HG02588 (cell line): Measurements from ENCODE around the gene TMC4.
A peak's percentile ranks its signal among the peaks of the same experiment; 100 is the strongest.
"Not testable (repeated sequence)": the region's sequence is repeated elsewhere in the genome, so short reads cannot be mapped to it uniquely, and the experiment has no call there.

Source experiments
- ATAC-seq: cut with Tn5 transposase; IDR thresholded peaks from one replicate; pipeline ENCODE4 v1.9.1; 2021; ENCODE audit warnings: mild to moderate bottlenecking, moderate library complexity; ENCODE audit not compliant: unreplicated experiment

The TMC4 gene, protein sequence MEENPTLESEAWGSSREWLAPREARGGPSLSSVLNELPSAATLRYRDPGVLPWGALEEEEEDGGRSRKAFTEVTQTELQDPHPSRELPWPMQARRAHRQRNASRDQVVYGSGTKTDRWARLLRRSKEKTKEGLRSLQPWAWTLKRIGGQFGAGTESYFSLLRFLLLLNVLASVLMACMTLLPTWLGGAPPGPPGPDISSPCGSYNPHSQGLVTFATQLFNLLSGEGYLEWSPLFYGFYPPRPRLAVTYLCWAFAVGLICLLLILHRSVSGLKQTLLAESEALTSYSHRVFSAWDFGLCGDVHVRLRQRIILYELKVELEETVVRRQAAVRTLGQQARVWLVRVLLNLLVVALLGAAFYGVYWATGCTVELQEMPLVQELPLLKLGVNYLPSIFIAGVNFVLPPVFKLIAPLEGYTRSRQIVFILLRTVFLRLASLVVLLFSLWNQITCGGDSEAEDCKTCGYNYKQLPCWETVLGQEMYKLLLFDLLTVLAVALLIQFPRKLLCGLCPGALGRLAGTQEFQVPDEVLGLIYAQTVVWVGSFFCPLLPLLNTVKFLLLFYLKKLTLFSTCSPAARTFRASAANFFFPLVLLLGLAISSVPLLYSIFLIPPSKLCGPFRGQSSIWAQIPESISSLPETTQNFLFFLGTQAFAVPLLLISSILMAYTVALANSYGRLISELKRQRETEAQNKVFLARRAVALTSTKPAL

DNA sequence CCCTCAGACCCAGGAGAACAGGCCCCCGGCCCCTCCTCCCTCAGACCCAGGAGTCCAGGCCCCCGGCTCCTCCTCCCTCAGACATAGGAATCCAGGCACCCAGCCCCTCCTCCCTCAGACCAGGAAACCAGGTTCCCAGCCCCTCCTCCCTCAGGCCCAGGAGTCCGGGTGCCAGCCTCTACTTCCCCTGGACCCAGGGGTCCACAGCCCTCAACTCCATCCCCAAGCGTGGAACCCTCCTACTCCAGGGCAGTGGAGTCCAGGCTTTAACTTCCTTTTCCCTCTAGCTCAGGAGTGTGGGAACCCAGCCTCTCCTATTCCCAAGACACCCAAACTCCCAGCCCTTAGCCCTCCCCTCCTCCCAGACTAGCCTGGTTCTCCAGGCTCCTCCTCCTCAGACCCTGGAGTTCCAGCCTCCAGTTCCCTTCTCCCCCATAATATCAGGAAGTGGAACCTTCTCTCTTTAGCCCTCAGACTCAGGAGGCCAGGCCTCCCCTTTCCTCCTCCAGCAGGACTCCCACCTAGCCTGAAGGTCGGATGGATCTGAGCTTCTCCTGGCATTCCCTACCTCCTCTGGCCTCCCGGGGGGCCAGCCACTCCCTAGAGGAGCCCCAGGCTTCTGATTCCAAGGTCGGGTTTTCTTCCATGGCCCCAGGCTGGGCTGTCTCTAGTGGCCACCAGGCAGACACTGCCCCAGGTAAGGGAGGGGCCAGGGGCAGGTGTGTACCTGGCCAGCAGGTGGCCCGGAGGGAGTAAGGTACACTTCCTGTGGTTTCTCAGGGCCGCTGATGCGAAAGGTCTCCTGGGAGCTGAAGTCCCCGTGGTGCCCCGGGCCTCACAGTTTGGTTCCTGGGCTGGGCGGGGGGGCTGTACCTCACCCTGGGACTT, at the start of gene TMC4:
TMC4 (minus strand) TSS at position 690 of the 888 bp plus-strand sequence; CDS start at position 647, 43 bp downstream.
- ATAC-seq: no peak

DNA sequence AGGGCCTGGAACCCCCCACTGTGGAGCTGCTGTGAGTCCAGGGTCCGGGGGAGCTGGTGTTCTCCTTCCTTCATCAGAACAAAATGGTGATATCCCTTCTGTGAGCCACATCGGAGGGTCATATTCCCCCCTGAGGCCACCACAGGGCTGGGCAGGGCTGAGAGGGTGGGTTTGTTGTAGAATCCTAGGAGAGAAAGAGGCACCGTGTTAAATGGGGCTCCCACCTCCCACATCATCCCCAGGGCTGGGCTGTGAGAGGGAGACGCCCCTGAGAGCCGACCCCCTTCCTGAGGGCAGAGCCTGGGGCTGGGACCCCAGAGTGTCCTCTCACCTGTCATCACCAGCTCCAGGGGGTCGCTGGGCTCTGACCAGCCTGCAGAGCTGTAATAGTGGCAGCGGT, 49.0 kb upstream of the TMC4 start:
- ATAC-seq: not testable (repeated sequence)

DNA sequence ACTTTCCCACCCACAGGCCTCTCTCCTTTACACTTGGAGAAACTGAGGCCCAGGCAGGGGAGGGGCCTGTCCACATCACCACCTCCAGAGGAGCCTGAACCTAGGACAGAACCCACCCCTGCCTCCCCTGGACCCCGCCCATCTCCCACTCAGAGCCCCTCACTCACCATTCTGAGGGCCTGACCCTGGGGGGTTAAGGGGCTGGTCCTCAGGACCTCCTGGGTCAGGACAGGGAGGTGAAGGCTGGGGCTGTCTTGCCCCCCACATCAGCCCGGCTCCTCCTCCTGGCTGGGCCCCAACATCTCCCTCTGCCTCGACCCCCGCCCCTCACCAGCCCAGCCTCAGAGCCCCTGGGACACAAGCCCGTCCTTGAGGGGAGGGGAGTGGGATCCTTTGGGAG, 46.7 kb upstream of the TMC4 start:
- ATAC-seq: not testable (repeated sequence)

DNA sequence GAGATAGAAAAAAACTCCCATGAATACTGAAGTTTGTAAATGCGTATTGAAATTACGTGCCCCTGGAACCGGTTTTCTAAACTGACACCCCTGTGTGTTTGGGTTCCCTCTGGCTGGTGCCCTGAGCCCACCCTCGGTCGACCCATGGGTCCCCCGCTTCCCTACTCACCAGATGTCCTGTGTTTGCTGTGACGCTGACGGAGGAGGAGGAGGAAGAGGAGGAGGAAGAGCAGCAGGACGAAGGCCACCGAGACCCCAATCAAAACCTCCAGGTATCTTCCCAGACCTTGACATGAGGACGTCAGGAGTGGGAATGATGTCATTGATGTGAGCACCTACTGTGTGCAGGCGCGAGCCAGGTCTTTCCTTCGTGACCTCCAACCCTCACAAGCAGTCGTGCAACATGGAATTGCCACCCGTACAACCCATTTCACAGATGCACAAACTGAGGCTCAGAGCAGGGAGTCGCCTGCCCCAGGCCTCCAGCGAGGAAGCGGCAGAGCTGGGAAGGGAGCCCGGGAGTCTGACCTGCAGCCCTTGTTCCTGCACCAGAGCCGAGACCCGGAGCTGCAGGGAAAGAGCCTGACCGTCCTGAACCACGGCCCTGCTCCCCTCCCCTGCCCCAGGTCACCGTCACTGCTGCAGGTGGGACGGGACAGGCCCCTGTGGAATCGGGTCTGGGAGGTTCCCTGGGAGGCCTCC, 46.2 kb upstream of the TMC4 start:
- ATAC-seq: no peak

DNA sequence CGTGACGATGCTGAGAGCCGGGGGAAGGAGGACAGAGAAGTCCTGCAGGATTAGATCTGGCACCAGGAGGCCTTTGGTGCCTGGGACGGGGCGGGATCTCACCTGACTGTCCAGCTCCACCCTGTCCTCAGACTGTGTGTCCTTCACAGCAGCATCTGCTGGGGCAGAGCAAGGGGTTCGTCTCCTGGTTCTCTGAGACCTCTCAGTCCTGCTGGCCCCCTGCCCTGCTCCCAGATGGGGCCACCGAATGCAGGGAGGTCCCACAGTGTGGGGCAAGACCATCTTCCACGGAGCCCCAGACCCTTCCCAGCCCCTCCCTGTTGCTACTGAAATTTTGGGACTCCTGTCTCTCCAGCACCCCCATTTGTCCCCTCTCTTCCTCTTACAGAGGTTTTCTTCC, 45.3 kb upstream of the TMC4 start:
- ATAC-seq: no peak

DNA sequence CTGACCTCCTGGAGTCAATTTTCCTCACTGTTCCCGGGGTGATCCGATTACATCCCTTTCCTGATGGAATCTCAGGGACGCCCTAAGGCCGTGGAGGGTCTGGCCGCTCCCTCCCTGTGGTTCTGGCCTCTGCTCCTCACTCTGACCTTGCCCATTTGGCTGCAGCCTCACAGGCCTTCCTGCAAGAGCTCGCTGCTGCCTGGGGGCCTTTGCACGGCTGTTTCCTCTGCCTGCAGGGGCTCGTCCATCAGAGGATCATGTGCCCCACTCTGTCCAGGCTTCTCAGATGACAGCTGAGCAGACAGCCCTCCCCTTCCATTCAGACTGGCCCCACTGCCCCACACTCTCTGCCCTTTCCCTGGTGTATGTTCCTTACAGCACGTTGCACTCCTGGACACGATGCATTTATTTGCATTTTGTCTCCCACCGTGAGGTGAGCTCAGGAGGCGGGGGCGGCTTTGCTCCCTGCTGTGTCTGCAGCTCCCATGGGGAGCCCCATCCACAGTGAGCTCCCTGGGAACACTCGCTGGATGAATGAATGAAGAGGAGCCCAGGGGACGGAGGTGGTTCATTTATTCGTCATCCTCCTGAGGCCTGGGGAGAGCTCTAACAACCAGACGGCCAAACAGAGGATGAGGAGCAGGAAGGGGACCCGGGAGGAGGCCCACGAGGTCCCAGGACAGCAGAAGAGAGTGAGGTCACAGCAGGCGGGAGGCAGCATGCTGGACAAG, 44.7 kb upstream of the TMC4 start:
- ATAC-seq: not testable (repeated sequence)

DNA sequence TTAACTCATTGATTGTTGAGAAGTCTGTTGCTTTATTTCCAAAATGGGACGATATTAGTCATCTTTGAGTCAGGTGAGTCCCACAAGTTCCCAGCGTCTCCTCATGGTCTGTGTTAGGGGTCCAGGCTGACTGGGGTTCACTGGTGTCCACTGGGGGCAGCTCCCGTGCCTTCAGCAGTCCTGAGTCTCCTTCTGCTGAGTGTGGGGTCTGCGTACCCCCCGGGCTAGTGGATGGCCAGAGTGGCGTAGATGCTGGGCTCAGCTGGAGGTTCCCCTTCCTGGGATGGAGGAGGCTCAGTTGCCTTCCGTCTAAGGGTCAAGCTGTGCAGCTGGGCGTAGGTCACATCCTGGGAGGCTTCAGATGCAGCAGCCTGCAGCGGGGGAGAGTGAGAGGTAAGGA, 43.9 kb upstream of the TMC4 start:
- no peak for ATAC-seq

DNA sequence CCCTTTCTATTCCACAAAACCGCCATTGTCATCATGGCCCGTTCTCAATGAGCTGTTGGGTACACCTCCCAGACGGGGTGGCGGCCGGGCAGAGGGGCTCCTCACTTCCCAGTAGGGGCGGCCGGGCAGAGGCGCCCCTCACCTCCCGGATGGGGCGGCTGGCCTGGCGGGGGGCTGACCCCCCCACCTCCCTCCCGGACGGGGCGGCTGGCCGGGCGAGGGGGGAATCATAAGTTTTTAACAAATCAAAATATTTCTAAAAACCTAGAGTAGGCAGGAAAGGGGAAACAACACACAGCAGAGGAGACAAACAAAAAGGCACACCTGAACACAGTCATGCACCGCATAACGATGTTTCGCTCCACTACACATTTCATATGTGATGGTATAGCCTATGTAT, 41.8 kb upstream of the TMC4 start:
- ATAC-seq: not testable (repeated sequence)

DNA sequence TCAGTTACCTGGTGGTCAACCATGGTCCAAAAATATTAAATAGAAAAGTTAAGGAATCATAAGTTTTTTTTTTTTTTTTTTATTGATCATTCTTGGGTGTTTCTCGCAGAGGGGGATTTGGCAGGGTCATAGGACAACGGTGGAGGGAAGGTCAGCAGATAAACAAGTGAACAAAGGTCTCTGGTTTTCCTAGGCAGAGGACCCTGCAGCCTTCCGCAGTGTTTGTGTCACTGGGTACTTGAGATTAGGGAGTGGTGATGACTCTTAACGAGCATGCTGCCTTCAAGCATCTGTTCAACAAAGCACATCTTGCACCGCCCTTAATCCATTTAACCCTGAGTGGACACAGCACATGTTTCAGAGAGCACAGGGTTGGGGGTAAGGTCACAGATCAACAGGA, 41.3 kb upstream of the TMC4 start:
- ATAC-seq: not testable (repeated sequence)

DNA sequence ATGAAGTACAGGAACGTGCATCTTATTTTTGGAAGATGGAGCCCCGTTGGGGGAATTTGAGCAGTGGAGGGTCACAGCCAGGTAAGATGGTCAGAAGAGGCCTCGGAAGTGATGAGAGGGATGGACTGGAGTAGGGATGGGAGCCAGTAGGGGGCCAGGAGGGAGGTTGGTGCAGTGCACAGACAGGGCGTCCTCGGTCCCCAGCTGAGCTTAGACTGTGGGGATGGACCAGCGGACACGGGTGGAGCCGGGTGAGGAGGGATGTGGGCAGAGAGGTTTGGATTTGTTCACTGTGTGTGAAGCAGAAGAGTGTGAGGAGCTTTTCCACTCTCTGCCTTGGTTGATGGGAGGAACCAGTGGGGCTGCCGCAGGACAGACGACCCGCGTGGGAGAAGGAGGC, 38.3 kb upstream of the TMC4 start:
- no peak for ATAC-seq

DNA sequence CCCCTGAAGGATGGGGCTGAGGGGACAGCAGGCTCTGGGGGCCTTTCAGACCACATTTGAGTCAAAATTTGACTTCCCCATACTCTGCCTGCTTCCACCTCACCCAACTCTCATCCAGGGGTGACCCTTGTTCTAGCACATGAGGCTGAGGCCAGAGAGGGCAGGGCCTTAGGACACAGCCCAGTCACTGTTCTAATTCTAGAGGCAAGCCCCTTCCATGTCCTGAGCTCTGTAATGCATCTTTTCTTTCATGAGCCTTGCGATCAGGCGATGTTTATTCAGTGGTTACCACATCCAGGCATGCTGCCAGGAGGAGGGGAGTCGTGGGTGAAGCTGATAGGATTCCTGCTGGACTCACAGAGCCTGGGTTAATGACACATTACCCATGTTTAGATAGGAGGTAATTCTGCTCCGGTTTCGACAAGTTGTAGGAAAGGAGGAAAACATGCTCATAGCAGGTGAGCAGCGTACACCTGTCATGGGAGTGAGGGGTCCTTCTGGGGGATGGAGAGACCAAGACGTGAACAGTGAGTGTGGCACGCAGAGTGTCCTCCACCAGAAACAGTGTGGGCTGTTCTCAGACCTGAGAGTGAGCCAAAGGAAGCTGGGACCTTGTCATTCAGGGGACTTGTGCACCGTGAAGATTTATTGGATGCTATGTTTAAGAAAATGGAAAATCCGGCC, 37.0 kb upstream of the TMC4 start:
- no peak for ATAC-seq

DNA sequence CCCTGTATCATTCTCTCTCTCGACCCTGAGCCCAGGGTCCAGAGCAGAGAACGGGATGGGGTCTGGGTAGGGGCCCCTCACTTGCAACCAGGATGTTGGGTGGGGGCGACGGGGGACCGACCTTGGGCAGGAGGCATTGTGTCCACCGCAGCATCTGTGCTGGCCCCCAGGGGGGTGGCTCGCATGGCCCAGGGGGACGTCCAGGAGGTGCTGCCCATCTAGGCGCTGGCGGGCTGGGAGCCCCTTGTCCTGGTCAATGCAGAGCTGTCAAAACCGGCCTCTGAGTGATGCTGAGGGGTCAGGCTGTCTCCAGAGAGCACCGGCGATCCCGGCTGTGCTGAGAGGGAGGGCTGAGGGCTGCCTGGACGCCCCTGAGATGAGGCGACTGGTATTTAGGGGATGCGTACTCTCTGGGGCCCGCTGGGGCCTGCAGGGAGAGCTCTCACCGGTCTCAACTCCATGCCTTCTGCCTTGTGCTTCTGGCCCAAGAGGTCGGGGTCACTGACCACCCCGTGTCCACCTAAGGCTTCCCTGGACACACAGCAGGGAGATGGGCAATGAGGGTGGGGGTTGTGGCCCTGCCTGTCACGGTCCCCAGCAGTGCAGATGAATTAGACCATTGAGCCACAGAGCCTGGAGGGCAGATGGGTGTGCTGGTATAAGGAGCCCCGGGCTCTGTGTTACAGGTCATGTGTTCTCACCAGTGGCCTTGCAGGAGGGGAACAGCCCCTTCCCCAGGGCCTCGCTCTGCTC, 36.3 kb upstream of the TMC4 start:
- ATAC-seq: no peak

DNA sequence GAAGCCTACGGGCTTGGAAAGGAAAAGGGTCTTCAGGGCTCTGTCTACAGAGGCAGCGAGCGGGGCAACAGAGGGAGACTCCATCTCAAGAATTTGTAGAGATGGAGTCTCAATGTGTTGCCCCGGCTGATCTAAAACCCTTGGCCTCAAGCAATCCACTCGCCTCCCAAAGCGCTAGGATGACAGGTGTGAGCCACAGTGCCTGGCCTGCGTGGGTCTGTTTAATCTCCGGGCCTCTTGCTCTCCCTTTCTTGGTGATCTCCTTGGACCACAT, 35.8 kb upstream of the TMC4 start:
- ATAC-seq: no peak

DNA sequence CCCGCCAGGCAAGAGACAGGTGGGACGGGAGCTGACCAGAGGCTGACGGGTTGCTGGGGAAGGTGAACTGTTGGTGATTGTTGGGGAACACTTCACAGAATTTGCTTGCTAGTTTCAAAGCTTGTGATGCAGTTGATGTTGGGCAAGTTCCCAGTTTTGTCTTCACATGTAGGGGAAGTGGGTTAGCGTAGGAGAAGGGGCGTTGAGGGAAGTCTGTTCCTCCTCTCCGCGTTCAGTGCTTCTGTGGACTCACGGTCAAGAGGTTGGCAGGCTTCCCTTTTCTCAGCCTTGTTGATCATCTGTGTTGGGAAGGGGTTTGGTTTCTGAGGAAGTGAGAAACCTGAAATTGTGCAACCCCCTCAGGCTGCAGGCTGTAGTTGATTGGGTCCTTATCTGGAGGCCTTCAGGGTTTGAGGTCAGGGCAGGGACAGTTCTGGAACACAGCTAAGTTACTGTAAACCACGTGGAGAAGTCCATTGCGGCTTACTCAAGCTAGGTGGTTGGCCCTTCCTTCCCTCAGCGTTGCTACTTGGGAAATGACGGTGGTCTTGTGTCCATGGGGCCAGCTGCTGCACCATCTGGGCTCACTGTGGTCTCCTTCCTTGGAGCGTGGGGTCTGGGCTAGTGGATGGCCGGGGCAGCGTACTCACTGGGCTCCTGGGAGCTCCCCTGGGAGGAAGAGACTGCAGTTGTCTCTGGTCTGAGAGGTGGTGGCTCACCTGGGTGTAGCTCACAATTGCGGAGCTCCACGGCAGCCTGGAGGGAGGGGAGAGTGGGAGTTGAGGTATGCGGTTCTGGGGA, 35.2 kb upstream of the TMC4 start:
- ATAC-seq: peak; percentile 40

DNA sequence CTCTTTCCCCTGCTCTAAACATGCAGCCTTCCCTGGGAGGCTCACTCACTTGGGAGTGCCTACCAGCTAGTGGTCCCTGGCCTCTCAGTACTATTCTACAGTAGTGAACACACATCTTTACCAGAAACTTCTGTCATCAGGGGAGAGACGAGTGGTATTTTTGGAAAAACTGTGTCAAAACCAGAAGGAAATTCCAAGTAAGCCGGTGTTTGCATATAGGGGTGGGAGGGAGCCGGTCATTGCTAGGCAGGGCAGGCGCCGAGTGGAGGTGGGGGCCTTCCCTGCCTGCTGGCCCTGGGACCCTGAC, 34.7 kb upstream of the TMC4 start:
- no peak for ATAC-seq

DNA sequence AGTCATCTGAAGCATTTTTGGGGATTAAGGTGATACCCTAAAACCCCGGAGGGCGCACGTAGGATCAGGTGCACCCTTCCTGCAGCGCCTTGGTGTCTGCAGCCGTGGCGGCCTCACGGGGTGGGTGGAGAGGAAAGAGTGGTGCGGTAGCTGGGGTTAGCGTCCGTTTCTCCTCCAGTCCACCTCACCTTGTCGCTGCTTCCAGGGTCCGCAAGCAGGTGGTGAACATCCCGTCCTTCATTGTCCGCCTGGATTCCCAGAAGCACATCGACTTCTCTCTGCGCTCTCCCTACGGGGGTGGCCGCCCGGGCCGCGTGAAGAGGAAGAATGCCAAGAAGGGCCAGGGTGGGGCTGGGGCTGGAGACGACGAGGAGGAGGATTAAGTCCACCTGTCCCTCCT, 34.2 kb upstream of the TMC4 start:
- ATAC-seq: not testable (repeated sequence)

DNA sequence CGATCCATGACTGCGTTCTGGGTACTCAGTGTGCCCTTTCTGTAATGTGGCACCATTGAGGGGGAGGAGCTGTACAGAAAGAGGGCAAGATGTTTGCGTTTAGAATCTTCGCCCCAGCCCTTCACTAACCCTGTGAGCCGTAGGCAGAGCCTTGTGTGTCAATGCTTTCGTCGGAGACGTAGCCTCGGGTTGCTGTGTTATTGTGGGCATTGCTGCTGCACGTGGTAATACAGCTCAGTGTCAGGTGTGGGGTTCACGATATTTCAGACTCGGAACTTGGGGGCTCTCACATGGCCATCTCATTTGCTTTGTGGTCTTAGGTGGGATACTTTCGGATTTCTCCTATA, 33.8 kb upstream of the TMC4 start:
- ATAC-seq: no peak

DNA sequence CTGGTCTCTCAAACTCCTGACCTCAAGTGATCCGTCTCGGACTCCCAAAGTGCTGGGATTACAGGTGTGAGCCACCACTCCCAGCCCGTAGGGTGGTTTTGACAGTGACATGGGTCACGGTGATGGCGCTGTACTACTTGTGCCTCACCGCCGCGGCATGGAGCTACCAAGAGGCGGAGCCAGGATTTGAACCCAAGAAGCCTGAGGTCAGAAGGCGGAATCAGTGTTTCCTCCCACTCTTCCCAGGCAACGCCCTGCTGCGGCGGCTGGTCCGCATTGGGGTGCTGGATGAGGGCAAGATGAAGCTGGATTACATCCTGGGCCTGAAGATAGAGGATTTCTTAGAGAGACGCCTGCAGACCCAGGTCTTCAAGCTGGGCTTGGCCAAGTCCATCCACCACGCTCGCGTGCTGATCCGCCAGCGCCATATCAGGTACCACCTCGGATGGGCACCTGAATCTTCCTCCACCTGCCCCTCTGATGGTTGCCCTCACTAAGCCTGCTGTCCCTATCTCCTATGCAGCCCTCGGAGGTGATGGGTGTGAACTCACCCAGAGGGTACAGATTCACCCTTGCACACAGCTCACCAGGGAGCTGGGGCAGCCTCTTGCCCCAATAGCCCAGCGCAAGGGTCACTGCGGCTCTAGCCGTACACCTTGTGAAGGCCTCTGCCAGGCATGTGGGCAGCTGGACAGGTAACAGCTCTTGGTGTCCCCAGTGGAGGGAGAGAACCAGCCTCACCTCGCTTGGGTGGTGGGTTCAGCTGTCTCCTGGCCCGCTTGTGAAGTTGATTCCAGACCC, 33.3 kb upstream of the TMC4 start:
- ATAC-seq: no peak
